H1 (cell line): ENCODE measurements around the gene UNC119B. TPM values are rescaled to one million over a fixed set of nuclear protein-coding genes. Genes with fewer than 3 reads are reported as not detected.
A peak's percentile ranks its signal among the peaks of the same experiment; 100 is the strongest.

Source experiments
- CTCF ChIA-PET: fragments of 300-600 bp; sonication (Branson Sonifier 250); formaldehyde crosslinking; loops from one replicate; lab custom pipeline; 2021; ENCODE audit not compliant: partially characterized antibody; lab: Charles Lee
- POLR2A ChIA-PET: fragments of 300-600 bp; sonication (Branson Sonifier 250); formaldehyde crosslinking; loops from one replicate; lab custom pipeline; 2021; ENCODE audit warnings: inconsistent platforms; ENCODE audit not compliant: partially characterized antibody; lab: Charles Lee
- DNase-seq, 2 experiments: peaks; one replicate each; pipeline versions ENCODE4 v3.0.0 to v3.0.0-alpha.2; 2010 to 2022; ENCODE audit warnings: low spot score in 2 of 2, low read depth in 1 of 2, mixed read lengths in 1 of 2
- FAIRE-seq: peaks from 2 replicates; lab custom pipeline; 2011; peaks lifted over from hg19 to GRCh38; lab: Jason Lieb, UNC
- H2AFZ ChIP-seq: 2 replicates; pipeline ENCODE4 v1.8.1; 2012; ENCODE audit warnings: low read length, inconsistent platforms
- H2AK5ac ChIP-seq: 2 replicates; pipeline ENCODE4 v1.6.1; 2013; ENCODE audit warnings: low read depth, low read length
- H2BK120ac ChIP-seq: replicated peaks from 2 replicates; pipeline ENCODE3; 2013; ENCODE audit warnings: low read depth, low read length, inconsistent platforms
- H2BK12ac ChIP-seq: 2 replicates; pipeline ENCODE4 v1.6.1; 2013; ENCODE audit warnings: low read depth, low read length
- H2BK15ac ChIP-seq: 2 replicates; pipeline ENCODE4 v1.6.1; 2013; ENCODE audit warnings: low read length
- H2BK20ac ChIP-seq: 2 replicates; pipeline ENCODE4 v1.6.1; 2013; ENCODE audit warnings: low read length
- H2BK5ac ChIP-seq: 2 replicates; pipeline ENCODE4 v1.6.1; 2013; ENCODE audit warnings: low read depth, low read length
- H3K14ac ChIP-seq: 2 replicates; pipeline ENCODE4 v1.6.1; 2013; ENCODE audit warnings: inconsistent platforms; ENCODE audit not compliant: insufficient read length
- H3K18ac ChIP-seq: 2 replicates; pipeline ENCODE4 v1.6.1; 2013; ENCODE audit warnings: low read length; ENCODE audit errors: extremely low read depth
- H3K23ac ChIP-seq: 2 replicates; pipeline ENCODE4 v1.6.1; 2013; ENCODE audit warnings: inconsistent platforms; ENCODE audit not compliant: insufficient read length
- H3K23me2 ChIP-seq: 2 replicates; pipeline ENCODE4 v1.6.1; 2013; ENCODE audit warnings: low read depth, low read length
- H3K27ac ChIP-seq: 2 replicates; pipeline ENCODE4 v1.6.1; 2011; ENCODE audit warnings: low read depth, low read length, inconsistent platforms
- H3K27me3 ChIP-seq, 4 experiments: replicated peaks in 1 of 4; 1 replicate in 1 of 4; 2 replicates in 3 of 4; pipeline versions ENCODE4 v1.6.1 to v1.8.1; 2011 to 2013; ENCODE audit warnings: low read length in 3 of 4, mild to moderate bottlenecking in 3 of 4, inconsistent platforms in 2 of 4, mixed read lengths in 2 of 4, moderate library complexity in 1 of 4; ENCODE audit not compliant: control insufficient read depth in 3 of 4, insufficient read depth in 3 of 4; ENCODE audit errors: extremely low read depth in 1 of 4
- H3K36me3 ChIP-seq, 4 experiments: 2 replicates each; pipeline versions ENCODE4 v1.6.1 to v1.8.1; 2011 to 2013; ENCODE audit warnings: mild to moderate bottlenecking in 4 of 4, low read length in 3 of 4, moderate library complexity in 2 of 4, control low read depth in 1 of 4, inconsistent platforms in 1 of 4; ENCODE audit not compliant: insufficient read depth in 4 of 4, control insufficient read depth in 2 of 4
- H3K4ac ChIP-seq: replicated peaks from 2 replicates; pipeline ENCODE3; 2013; ENCODE audit warnings: low read length, low read depth, mixed read lengths, inconsistent platforms; ENCODE audit not compliant: insufficient read length
- H3K4me1 ChIP-seq, 4 experiments: replicated peaks in 1 of 4; 1 replicate in 1 of 4; 2 replicates in 3 of 4; pipeline versions ENCODE4 v1.6.1 to v1.8.1; 2011 to 2013; ENCODE audit warnings: low read length in 3 of 4, inconsistent platforms in 2 of 4, mixed read lengths in 1 of 4; ENCODE audit not compliant: insufficient read depth in 4 of 4, control insufficient read depth in 3 of 4
- H3K4me2 ChIP-seq, 2 experiments: 2 replicates each; pipeline versions ENCODE4 v1.6.1 to v1.8.1; 2011 to 2013; ENCODE audit warnings: low read depth in 2 of 2, low read length in 2 of 2, control low read depth in 1 of 2, inconsistent platforms in 1 of 2, mild to moderate bottlenecking in 1 of 2; ENCODE audit not compliant: insufficient read depth in 1 of 2
- H3K4me3 ChIP-seq, 4 experiments: fragments of 200-600, 300-600 bp in 1 of 4; sonication (generic), shearing (Covaris generic), sonication (Bioruptor Twin) in 1 of 4; 2 replicates each; pipeline versions ENCODE4 v1.5.1 to v1.8.1; 2011 to 2016; ENCODE audit warnings: low read length in 4 of 4, low read depth in 3 of 4, control low read depth in 2 of 4, inconsistent platforms in 2 of 4, mild to moderate bottlenecking in 2 of 4, mixed read lengths in 1 of 4, moderate library complexity in 1 of 4; ENCODE audit not compliant: insufficient read depth in 2 of 4; ENCODE audit errors: extremely low read depth in 1 of 4
- H3K56ac ChIP-seq: replicated peaks from 2 replicates; pipeline ENCODE3; 2013; ENCODE audit warnings: low read depth, mild to moderate bottlenecking, mixed read lengths, low read length, inconsistent platforms; ENCODE audit not compliant: insufficient read length
- H3K79me1 ChIP-seq: 2 replicates; pipeline ENCODE4 v1.6.1; 2013; ENCODE audit warnings: low read depth, low read length, control low read depth
- H3K79me2 ChIP-seq, 2 experiments: 2 replicates each; pipeline versions ENCODE4 v1.6.1 to v1.8.1; 2012 to 2013; ENCODE audit warnings: low read length in 2 of 2, mild to moderate bottlenecking in 2 of 2, inconsistent platforms in 1 of 2; ENCODE audit not compliant: insufficient read depth in 2 of 2, control insufficient read depth in 1 of 2
- H3K9ac ChIP-seq, 4 experiments: replicated peaks in 1 of 4; 1 replicate in 1 of 4; 2 replicates in 3 of 4; pipeline versions ENCODE4 v1.6.1 to v1.8.1; 2011 to 2013; ENCODE audit warnings: low read depth in 3 of 4, low read length in 3 of 4, control low read depth in 2 of 4, mild to moderate bottlenecking in 2 of 4, moderate library complexity in 2 of 4, inconsistent platforms in 1 of 4; ENCODE audit errors: extremely low read depth in 1 of 4
- H3K9me3 ChIP-seq, 2 experiments: 2 replicates each; pipeline versions ENCODE4 v1.6.1 to v1.8.1; 2012 to 2013; ENCODE audit warnings: mild to moderate bottlenecking in 2 of 2, moderate library complexity in 2 of 2, control low read depth in 1 of 2, inconsistent platforms in 1 of 2, low read depth in 1 of 2, low read length in 1 of 2, mixed read lengths in 1 of 2; ENCODE audit not compliant: insufficient read depth in 2 of 2
- H4K20me1 ChIP-seq, 2 experiments: replicated peaks in 1 of 2; 2 replicates each; pipeline versions ENCODE3 to v1.8.1; 2011 to 2013; ENCODE audit warnings: inconsistent platforms in 2 of 2, low read length in 2 of 2, mild to moderate bottlenecking in 1 of 2; ENCODE audit not compliant: insufficient read depth in 2 of 2, control insufficient read depth in 1 of 2
- H4K5ac ChIP-seq: 2 replicates; pipeline ENCODE4 v1.6.1; 2013; ENCODE audit warnings: low read length, low read depth, mixed read lengths, inconsistent platforms; ENCODE audit not compliant: insufficient read length
- H4K8ac ChIP-seq: 2 replicates; pipeline ENCODE4 v1.8.0; 2013; ENCODE audit warnings: mild to moderate bottlenecking, moderate library complexity, low read length, inconsistent platforms; ENCODE audit not compliant: insufficient read depth; ENCODE audit errors: extremely low read depth
- H4K91ac ChIP-seq: replicated peaks from 2 replicates; pipeline ENCODE3; 2013; ENCODE audit warnings: low read length, mixed read lengths, inconsistent platforms; ENCODE audit not compliant: insufficient read length
- BRCA1 ChIP-seq: IDR thresholded peaks from 2 replicates; pipeline ENCODE4 v1.6.1; 2012; ENCODE audit warnings: low read depth, low read length, improper control_type of control experiment
- FOSL1 ChIP-seq: IDR thresholded peaks from 2 replicates; pipeline ENCODE4 v1.6.1; 2011; ENCODE audit warnings: mild to moderate bottlenecking, low read depth, low read length, moderate library complexity; ENCODE audit not compliant: insufficient read depth
- HDAC2 ChIP-seq, 2 experiments: fragments of 300-600 bp in 1 of 2; sonication (generic) in 1 of 2; IDR thresholded peaks; 2 replicates each; pipeline ENCODE4 v1.6.1; 2011 to 2012; ENCODE audit warnings: low read depth in 2 of 2, low read length in 2 of 2, mild to moderate bottlenecking in 2 of 2, moderate library complexity in 2 of 2, borderline replicate concordance in 1 of 2, inconsistent platforms in 1 of 2
- RFX5 ChIP-seq: IDR thresholded peaks from 2 replicates; pipeline ENCODE4 v1.6.1; 2011; ENCODE audit warnings: low read depth, low read length, improper control_type of control experiment, borderline replicate concordance
- SUZ12 ChIP-seq: fragments of 200-600 bp; sonication (generic); IDR thresholded peaks from 2 replicates; pipeline ENCODE4 v1.6.1; 2012; ENCODE audit warnings: mild to moderate bottlenecking, inconsistent platforms, low read length, moderate library complexity, mixed read lengths
- TBP ChIP-seq: IDR thresholded peaks from 2 replicates; pipeline ENCODE4 v1.6.1; 2011; ENCODE audit warnings: low read depth, low read length, improper control_type of control experiment
- WGBS, 2 experiments: shearing (Covaris generic) in 1 of 2; methylation state at CpG; one replicate each; pipeline versions ENCODE4 v1.1.6 to v1.1.7; 2013 to 2015; ENCODE audit warnings: low lambda C conversion rate in 2 of 2, mixed read lengths in 2 of 2, inconsistent platforms in 1 of 2, low coverage in 1 of 2, missing lambda C conversion rate in 1 of 2; ENCODE audit not compliant: insufficient replicate concordance in 2 of 2, insufficient coverage in 1 of 2, insufficient read length in 1 of 2; ENCODE audit errors: extremely low coverage in 1 of 2, missing lambda C conversion rate in 1 of 2; 5-methylcytosine and 5-hydroxymethylcytosine counted together
- polyA plus RNA-seq, 7 experiments: library from polyadenylated mRNA; depleted of rRNA in 3 of 7; stranded (reverse) in 5 of 7; unstranded in 2 of 7; fragments of >200 nt in 5 of 7; fragments of 200-250 nt in 2 of 7; gene quantifications; 1 replicate in 5 of 7; 2 replicates in 1 of 7; 4 replicates in 1 of 7; pipeline versions ENCODE4 v1.2.1 to v1.2.3, GENCODE V29; 2011 to 2013; ENCODE audit warnings: missing spikeins in 2 of 7, mixed read lengths in 2 of 7
- total RNA-seq: library from RNA; stranded (reverse); fragmentation: NEBNext Ultra II Directional; extraction: Animal tissue kit (Norgen Biotek cat#: 25700); gene quantifications from 2 replicates; pipeline ENCODE4 v1.2.1, GENCODE V29; 2021

Gene UNC119B
- total and polyA plus RNA-seq, 2 of the 8 experiments (the other 6 are each of a cell fraction or from before 2014, with no cell fraction given): 40.5 to 50.1 TPM

DNA sequence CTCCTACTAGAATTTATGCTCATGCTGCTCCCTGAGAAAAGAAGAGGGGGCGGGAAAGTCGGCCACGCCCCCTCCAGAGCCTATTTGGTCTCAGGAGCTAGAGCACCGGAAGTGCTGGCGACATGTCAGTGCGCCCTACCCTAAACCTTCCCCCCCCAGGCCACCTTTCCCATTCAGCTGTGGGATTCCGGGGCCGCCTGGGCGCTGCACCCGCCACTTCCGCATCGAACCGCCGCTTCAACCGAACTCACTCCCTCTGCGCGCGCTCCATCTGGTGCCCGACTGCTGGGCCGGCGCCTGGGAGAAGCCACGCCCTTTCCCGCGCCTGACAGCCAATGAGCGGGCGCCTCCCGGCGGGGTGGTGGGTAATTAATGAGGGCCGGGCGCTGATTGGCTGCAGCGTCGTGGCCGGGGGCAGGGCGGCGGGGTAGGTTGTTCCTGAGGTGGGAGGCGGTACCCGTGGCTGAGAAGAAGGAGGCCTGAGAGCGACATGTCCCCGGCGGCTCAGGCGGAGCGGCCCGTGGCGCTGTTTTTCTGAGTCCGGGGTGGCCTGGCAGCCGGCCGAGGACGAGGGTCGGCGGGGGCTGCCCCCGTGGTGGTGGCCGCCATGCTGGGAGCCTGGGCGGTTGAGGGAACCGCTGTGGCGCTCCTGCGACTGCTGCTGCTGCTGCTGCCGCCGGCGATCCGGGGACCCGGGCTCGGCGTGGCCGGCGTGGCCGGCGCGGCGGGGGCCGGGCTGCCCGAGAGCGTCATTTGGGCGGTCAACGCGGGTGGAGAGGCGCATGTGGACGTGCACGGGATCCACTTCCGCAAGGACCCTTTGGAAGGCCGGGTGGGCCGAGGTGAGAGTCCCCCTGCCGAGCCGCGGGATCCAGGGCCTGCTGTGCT, 23.3 kb upstream of the UNC119B start, which contains the start of gene MLEC:
MLEC (plus strand) TSS at position 460 of the 888 bp plus-strand sequence; CDS start at position 608, 148 bp downstream.
- H3K23me2 ChIP-seq: peaks cover 16% of the 10 kb centered on the region
- peak within 1 kb of the TSS; percentile 97 for H3K18ac ChIP-seq
- peak within 1 kb of the TSS; percentile 87 to 96 for H3K4me2 ChIP-seq
- DNase-seq (peak; percentile 77 to 98), FAIRE-seq (no peak)
- H3K79me2 ChIP-seq: peaks cover 41 to 48% of the 10 kb centered on the region in 2 experiments
- peak within 1 kb of the TSS; percentile 55 for H2BK120ac ChIP-seq
- no peaks in the 10 kb centered on the region for H3K36me3 ChIP-seq
- H3K23ac ChIP-seq: no peak within 1 kb of the TSS
- H4K5ac ChIP-seq: peak within 1 kb of the TSS; percentile 98
- H4K8ac ChIP-seq: peak within 1 kb of the TSS; percentile 97
- no peak within 1 kb of the TSS for H2BK20ac ChIP-seq
- ChIA-PET CTCF (interaction anchor here (0.6 to 10.4 kb wide), 3 partner anchors 11 to 40 kb away, joined by 3 to 87 read pairs (median 5); no protein-coding TSS in a partner anchor), POLR2A (interaction anchor here (0.9 to 4.5 kb wide), 8 partner anchors 12 to 396 kb away, joined by 3 to 28 read pairs (median 6); partner anchors contain the start of genes COQ5 and POP5)
- no peak within 1 kb of the TSS for H2BK12ac ChIP-seq
- H3K79me1 ChIP-seq: peaks cover 4% of the 10 kb centered on the region; the same call in 1 of the 2 replicates
- H2BK15ac ChIP-seq: no peak within 1 kb of the TSS
- H3K27ac ChIP-seq: peak within 1 kb of the TSS; percentile 87
- H3K56ac ChIP-seq: peak within 1 kb of the TSS; percentile 95
- no peak within 1 kb of the TSS for H3K14ac ChIP-seq
- H3K4me3 ChIP-seq: peak within 1 kb of the TSS; percentile 74 to 93 (median 90)
- H4K20me1 ChIP-seq: peaks cover 15 to 19% of the 10 kb centered on the region in 2 experiments
- no peak within 1 kb of the TSS for H2AK5ac ChIP-seq
- H2BK5ac ChIP-seq: peak within 1 kb of the TSS; percentile 96
- no peaks in the 10 kb centered on the region for H3K9me3 ChIP-seq
- H3K27me3 ChIP-seq: no peaks in the 10 kb centered on the region
- peak within 1 kb of the TSS; percentile 93 for H2AFZ ChIP-seq
- WGBS, 2 experiments: 1% methylated on average over 56 of the region's 84 CpGs; no CpG with 5 or more reads in 1 of the 2 experiments
- peak within 1 kb of the TSS; percentile 24 for H3K4ac ChIP-seq
- peaks cover 2 to 15% (median 4%) of the 10 kb centered on the region in 4 experiments; a peak in 5 of 7 replicates for H3K4me1 ChIP-seq
- peak within 1 kb of the TSS; percentile 99 for H4K91ac ChIP-seq
- peak within 1 kb of the TSS; percentile 80 to 91 (median 86) for H3K9ac ChIP-seq
- no peak; a peak in 2 of 4 replicates for TF ChIP-seq HDAC2 (IDR thresholded peaks at IDR 0.05; ENCODE audit: borderline replicate concordance in 1 of 2, low read depth in 2 of 2, low read length in 2 of 2)
- no peak for TF ChIP-seq BRCA1
- no peak for TF ChIP-seq FOSL1
- no peak for TF ChIP-seq SUZ12
- no peak for TF ChIP-seq RFX5
- peak; percentile 57; the same call in 1 of the 2 replicates for TF ChIP-seq TBP
